SK-N-SH (cell line): ENCODE data around the gene LRRC15. TPM values are rescaled to one million over a fixed set of nuclear protein-coding genes. Genes with fewer than 3 reads are reported as not detected.

Experiments
- CTCF ChIA-PET: fragments of 300-600, 350-600 bp; formaldehyde crosslinking; extraction: SDS; loops from one replicate; lab custom pipeline; 2021; lab: Yijun Ruan, JAX
- POLR2A ChIA-PET: fragments of 350-600 bp; sonication (Branson Sonifier 250); formaldehyde crosslinking; extraction: SDS; loops from one replicate; lab custom pipeline; 2020; ENCODE audit warnings: antibody characterized with exemption, inconsistent platforms; lab: Yijun Ruan, JAX
- DNase-seq: peaks from one replicate; pipeline ENCODE4 v3.0.0; 2012
- H2AFZ ChIP-seq: fragments of 200-600 bp; sonication (generic); 2 replicates; pipeline ENCODE4 v1.8.1; 2016; ENCODE audit warnings: antibody characterized with exemption, mild to moderate bottlenecking, low read depth
- H3F3A ChIP-seq: fragments of 200-600 bp; sonication (generic); replicated peaks from 2 replicates; pipeline ENCODE3; 2016; ENCODE audit warnings: antibody characterized with exemption, mild to moderate bottlenecking; ENCODE audit not compliant: insufficient read depth
- H3K27ac ChIP-seq, 2 experiments: fragments of 200-500 bp in 1 of 2; fragments of 200-600 bp in 1 of 2; sonication (Bioruptor generic) in 1 of 2; sonication (generic), shearing (Covaris generic) in 1 of 2; 2 replicates each; pipeline versions ENCODE4 v1.5.1 to v1.6.1; 2014 to 2016; ENCODE audit warnings: low read depth in 2 of 2, inconsistent platforms in 1 of 2, low read length in 1 of 2, mild to moderate bottlenecking in 1 of 2, mixed read lengths in 1 of 2
- H3K27me3 ChIP-seq: fragments of 200-600 bp; sonication (generic), shearing (Covaris generic); 2 replicates; pipeline ENCODE4 v1.6.1; 2016; ENCODE audit warnings: mixed run types; ENCODE audit not compliant: insufficient read depth
- H3K36me3 ChIP-seq, 2 experiments: fragments of 200-500 bp in 1 of 2; fragments of 200-600 bp in 1 of 2; sonication (Bioruptor generic) in 1 of 2; sonication (generic) in 1 of 2; replicated peaks in 1 of 2; 2 replicates each; pipeline versions ENCODE3 to v1.5.1; 2014 to 2016; ENCODE audit warnings: low read length in 1 of 2, mild to moderate bottlenecking in 1 of 2; ENCODE audit not compliant: insufficient read depth in 2 of 2, control insufficient read depth in 1 of 2
- H3K4me1 ChIP-seq, 2 experiments: fragments of 200-500 bp in 1 of 2; fragments of 200-600 bp in 1 of 2; sonication (Bioruptor generic) in 1 of 2; sonication (generic), shearing (Covaris generic) in 1 of 2; 2 replicates each; pipeline versions ENCODE4 v1.5.1 to v1.6.1; 2014 to 2016; ENCODE audit warnings: low read depth in 1 of 2, low read length in 1 of 2, mixed run types in 1 of 2; ENCODE audit not compliant: insufficient read depth in 2 of 2, control insufficient read depth in 1 of 2
- H3K4me2 ChIP-seq: fragments of 200-600 bp; sonication (generic), shearing (Covaris generic); 2 replicates; pipeline ENCODE4 v1.6.1; 2017; ENCODE audit warnings: mixed run types
- H3K4me3 ChIP-seq, 2 experiments: fragments of 200-500 bp in 1 of 2; fragments of 200-600 bp in 1 of 2; sonication (Bioruptor generic) in 1 of 2; sonication (generic), shearing (Covaris generic) in 1 of 2; 2 replicates each; pipeline versions ENCODE4 v1.5.1 to v1.8.1; 2014 to 2016; ENCODE audit warnings: low read depth in 2 of 2, inconsistent platforms in 1 of 2, low read length in 1 of 2, mild to moderate bottlenecking in 1 of 2, mixed read lengths in 1 of 2, moderate library complexity in 1 of 2
- H3K79me2 ChIP-seq: fragments of 200-600 bp; sonication (generic); 2 replicates; pipeline ENCODE4 v1.8.1; 2017; ENCODE audit warnings: mild to moderate bottlenecking; ENCODE audit not compliant: insufficient read depth
- H3K9ac ChIP-seq: fragments of 200-600 bp; sonication (generic); 2 replicates; pipeline ENCODE4 v1.6.1; 2017; ENCODE audit warnings: mixed run types
- H3K9me2 ChIP-seq: fragments of 200-600 bp; sonication (generic); 2 replicates; pipeline ENCODE4 v1.6.1; 2017; ENCODE audit warnings: mixed run types
- H3K9me3 ChIP-seq: fragments of 200-600 bp; sonication (generic); 2 replicates; pipeline ENCODE4 v1.6.1; 2017; ENCODE audit warnings: mixed run types, mild to moderate bottlenecking, moderate library complexity
- H4K20me1 ChIP-seq: fragments of 200-600 bp; sonication (generic); 2 replicates; pipeline ENCODE4 v1.6.1; 2017; ENCODE audit warnings: mild to moderate bottlenecking, mixed run types; ENCODE audit not compliant: insufficient read depth
- EZH2phosphoT487 ChIP-seq: fragments of 200-600 bp; sonication (generic); IDR thresholded peaks from 2 replicates; pipeline ENCODE4 v1.6.1; 2017; ENCODE audit warnings: low read depth, mixed run types, mild to moderate bottlenecking, antibody characterized with exemption, moderate library complexity, borderline replicate concordance
- FOSL2 ChIP-seq: IDR thresholded peaks from 2 replicates; pipeline ENCODE4 v1.4.0; 2012; ENCODE audit warnings: low read depth, mild to moderate bottlenecking, moderate library complexity, borderline replicate concordance
- RAD21 ChIP-seq: IDR thresholded peaks from 2 replicates; pipeline ENCODE4 v1.6.1; 2012; ENCODE audit warnings: mild to moderate bottlenecking, low read length
- USF2 ChIP-seq: fragments of 150-350 bp; IDR thresholded peaks from 2 replicates; pipeline ENCODE4 v1.6.1; 2017; ENCODE audit warnings: antibody characterized with exemption, low read length, low read depth, borderline replicate concordance
- WGBS: methylation state at CpG from one replicate; pipeline ENCODE4 v1.1.6; 2017; ENCODE audit warnings: low lambda C conversion rate; 5-methylcytosine and 5-hydroxymethylcytosine counted together
- polyA plus RNA-seq, 3 experiments: library from polyadenylated mRNA; depleted of rRNA; stranded (reverse); fragments of >200 nt; gene quantifications; 2 replicates each; pipeline ENCODE4 v1.2.3, GENCODE V29; 2012

LRRC15 gene
- 0.02 and 0.03 TPM in 2 replicates for polyA plus RNA-seq (2012; rRNA removed)
- 0.01 and 0.03 TPM in 2 replicates for polyA plus RNA-seq (2012; cell fraction: cytosol; rRNA removed)
- 0.04 and 0.05 TPM in 2 replicates for polyA plus RNA-seq (2012; cell fraction: nucleus; rRNA removed)

- Histone ChIP-seq H3K9ac (no peak within 1 kb of the TSS), H2AFZ (no peak within 1 kb of the TSS), H3K4me1 (peaks cover 10 to 31% of the 10 kb centered on the region in 2 experiments; a peak in 3 of 4 replicates), H3K27me3 (no peaks in the 10 kb centered on the region), H3K27ac (peak within 1 kb of the TSS in 1 of 2 experiments; percentile 63; a peak in 1 of 4 replicates), H3K9me3 (no peaks in the 10 kb centered on the region), H3K4me2 (no peak within 1 kb of the TSS), H3K4me3 (no peak within 1 kb of the TSS), H3F3A (no peaks in the 10 kb centered on the region), H3K36me3 (no peaks in the 10 kb centered on the region), H3K9me2 (no peaks in the 10 kb centered on the region), H3K79me2 (no peaks in the 10 kb centered on the region), H4K20me1 (no peaks in the 10 kb centered on the region)
- TF ChIP-seq FOSL2: peak; percentile 6; the same call in 1 of the 2 replicates
- TF ChIP-seq USF2: no peak
- ChIA-PET CTCF (interaction anchor here (0.9 to 9.4 kb wide), 4 partner anchors 9 to 35 kb away, joined by 3 to 85 read pairs (median 5); no protein-coding TSS in a partner anchor), POLR2A (no interaction called here)
- 80% methylated on average over 16 of the region's 21 CpGs for WGBS
- DNase-seq: no peak
Measured at GRCh38 chr3:194369522-194370279, at the start of gene LRRC15. LRRC15 (minus strand) TSS chr3:194369743; CDS start chr3:194361043, 8,700 bp downstream.

- Histone ChIP-seq H2AFZ (no peak overlapping the region), H3K9ac (no peak overlapping the region), H3K9me3 (no peaks in the 10 kb centered on the region), H3K27ac (no peak overlapping the region), H3K36me3 (peaks cover 50 to 85% of the 10 kb centered on the region in 2 experiments), H3K79me2 (peaks cover 60% of the 10 kb centered on the region; the same call in 1 of the 2 replicates), H3K4me2 (no peak overlapping the region), H4K20me1 (peaks cover 5% of the 10 kb centered on the region; the same call in 1 of the 2 replicates), H3K27me3 (no peaks in the 10 kb centered on the region), H3K9me2 (no peaks in the 10 kb centered on the region), H3F3A (peaks cover 40% of the 10 kb centered on the region), H3K4me1 (no peaks in the 10 kb centered on the region; a peak in 2 of 4 replicates), H3K4me3 (no peak overlapping the region)
- DNase-seq: no peak
- ChIA-PET CTCF (no interaction called here), POLR2A (no interaction called here)
- no peak for TF ChIP-seq RAD21
- WGBS: 100% methylated on average over 2 of the region's 2 CpGs
Measured at GRCh38 chr3:194418671-194419070, 49.1 kb upstream of the LRRC15 start.

GRCh38 chr3:194407423-194407822 lies 37.9 kb upstream of the LRRC15 start:
- H3K9me3 ChIP-seq: no peaks in the 10 kb centered on the region

More at GRCh38 chr3:194407423-194407822, 37.9 kb upstream of the LRRC15 start:
- Histone ChIP-seq H3K4me3 (no peak overlapping the region), H3K79me2 (peaks cover 3% of the 10 kb centered on the region; the same call in 1 of the 2 replicates), H3K4me1 (no peaks in the 10 kb centered on the region), H3K9ac (no peak overlapping the region), H3K27me3 (no peaks in the 10 kb centered on the region), H3K36me3 (peaks cover 63 to 77% of the 10 kb centered on the region in 2 experiments), H3K9me2 (no peaks in the 10 kb centered on the region), H3K27ac (0 out of 4 replicates have a peak overlapping the region, but pooled peaks of 1 of the 2 experiments have one; percentile 12), H2AFZ (no peak overlapping the region), H4K20me1 (peaks cover 6% of the 10 kb centered on the region; the same call in 1 of the 2 replicates), H3F3A (peaks cover 58% of the 10 kb centered on the region), H3K4me2 (no peak overlapping the region)
- no peak for DNase-seq
- TF ChIP-seq EZH2phosphoT487: no peak
- CTCF ChIA-PET: interaction anchor here (0.6 to 11.2 kb wide), 7 partner anchors 13 to 70 kb away, joined by 3 to 326 read pairs (median 3); partner anchors contain the start of gene CPN2
- 77% methylated on average over 7 of the region's 7 CpGs for WGBS
- POLR2A ChIA-PET: interaction anchor here (0.8 kb wide), 1 partner anchor 73 kb away, joined by 6 read pairs; no protein-coding TSS in a partner anchor
